Memory B cell (primary cell): ENCODE measurements around the gene ACAA1.

Source experiments
- ATAC-seq: fragments of 150-1000 bp; cut with Tn5 transposase; 2 replicates; pipeline ENCODE4 v1.10.0; 2021; ENCODE audit warnings: low read depth, mild to moderate bottlenecking, moderate library complexity
- DNase-seq, 2 donors: peaks; one replicate each; pipeline ENCODE4 v3.0.0; 2022; ENCODE audit warnings: low spot score in 2 of 2
- H3K27ac Mint-ChIP-seq: one replicate; pipeline ENCODE4 v1.8.0; 2022; ENCODE audit warnings: mild to moderate bottlenecking, moderate library complexity, mixed read lengths
- H3K27me3 Mint-ChIP-seq: one replicate; pipeline ENCODE4 v1.8.0; 2022; ENCODE audit warnings: mixed read lengths
- H3K36me3 Mint-ChIP-seq: one replicate; pipeline ENCODE4 v1.8.0; 2022; ENCODE audit warnings: mild to moderate bottlenecking, mixed read lengths
- H3K4me1 Mint-ChIP-seq: one replicate; pipeline ENCODE4 v1.8.0; 2022; ENCODE audit warnings: mixed read lengths
- H3K4me3 Mint-ChIP-seq: one replicate; pipeline ENCODE4 v1.8.0; 2022; ENCODE audit warnings: mild to moderate bottlenecking, moderate library complexity, mixed read lengths
- H3K9me3 Mint-ChIP-seq: one replicate; pipeline ENCODE4 v1.8.0; 2022; ENCODE audit warnings: mixed read lengths

Gene ACAA1

DNA sequence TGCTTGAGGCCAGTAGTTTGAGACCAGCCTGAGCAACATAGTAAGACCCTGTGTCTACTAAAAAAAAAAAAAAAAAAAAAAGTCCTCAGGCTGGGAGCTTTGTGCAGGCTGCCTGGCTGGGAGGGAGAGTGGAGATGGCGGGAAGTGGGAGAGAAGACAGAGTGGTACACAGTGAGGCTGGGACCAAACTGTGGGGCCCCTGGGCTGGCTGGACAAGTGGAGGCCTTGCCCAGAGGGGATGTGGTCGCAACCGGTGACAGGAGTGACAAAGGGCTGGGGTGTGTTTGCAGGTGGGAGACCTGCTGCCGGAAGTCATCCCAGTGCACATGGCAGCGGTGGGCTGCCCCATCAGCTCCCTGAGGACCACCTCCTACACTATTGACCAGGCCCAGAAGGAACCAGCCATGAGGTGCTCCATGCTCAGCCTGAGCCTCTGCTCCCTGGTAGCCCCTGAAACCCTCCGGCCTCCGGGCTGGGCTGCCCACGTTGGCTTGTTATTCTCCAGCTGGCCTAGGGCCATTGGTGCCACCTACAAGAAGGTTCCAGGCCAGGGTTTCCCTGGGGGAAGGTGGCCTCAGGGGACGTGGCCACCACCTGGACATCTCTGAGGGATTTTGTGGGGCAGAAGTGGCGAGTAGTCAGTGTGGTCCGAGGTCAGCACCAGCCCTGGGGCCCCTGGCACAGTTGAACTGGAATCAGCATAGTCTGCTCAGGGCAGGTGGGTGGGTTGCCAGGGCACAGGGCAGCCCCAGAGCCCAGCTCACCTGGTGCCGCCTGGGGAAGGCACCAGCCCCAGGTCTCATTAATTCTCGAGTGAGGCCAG, 22.7 kb downstream of the ACAA1 start:
- H3K4me1 Mint-ChIP-seq: peaks cover 18% of the 10 kb centered on the region
- DNase-seq: no peak
- H3K9me3 Mint-ChIP-seq: no peaks in the 10 kb centered on the region
- no peaks in the 10 kb centered on the region for H3K36me3 Mint-ChIP-seq
- H3K4me3 Mint-ChIP-seq: no peak overlapping the region
- no peak for ATAC-seq
- H3K27ac Mint-ChIP-seq: no peak overlapping the region
- H3K27me3 Mint-ChIP-seq: peaks cover 4% of the 10 kb centered on the region

DNA sequence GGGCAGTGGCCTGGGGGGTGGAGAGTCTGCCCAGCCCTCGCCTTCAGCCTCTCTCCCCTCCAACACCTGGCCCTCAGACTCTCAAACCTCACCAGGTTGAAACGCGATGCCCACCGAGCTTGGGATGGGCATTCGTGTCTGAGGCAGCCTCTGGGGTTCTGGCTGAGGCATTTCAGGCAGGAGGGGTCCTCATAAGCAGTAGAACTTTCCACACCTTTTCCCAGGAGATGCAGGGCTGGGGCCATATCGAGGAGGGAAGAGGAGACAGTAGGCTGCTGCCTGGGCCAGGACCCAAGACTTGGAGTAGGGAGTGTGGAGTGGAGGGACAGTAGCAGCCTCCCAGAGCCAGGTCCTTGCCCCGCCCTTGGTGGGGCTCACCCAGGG, 24.6 kb downstream of the ACAA1 start:
- Mint-ChIP-seq H3K4me3 (no peak overlapping the region), H3K9me3 (no peaks in the 10 kb centered on the region), H3K36me3 (no peaks in the 10 kb centered on the region), H3K27me3 (peaks cover 4% of the 10 kb centered on the region), H3K4me1 (peaks cover 14% of the 10 kb centered on the region), H3K27ac (no peak overlapping the region)
- no peak for DNase-seq
- ATAC-seq: no peak

DNA sequence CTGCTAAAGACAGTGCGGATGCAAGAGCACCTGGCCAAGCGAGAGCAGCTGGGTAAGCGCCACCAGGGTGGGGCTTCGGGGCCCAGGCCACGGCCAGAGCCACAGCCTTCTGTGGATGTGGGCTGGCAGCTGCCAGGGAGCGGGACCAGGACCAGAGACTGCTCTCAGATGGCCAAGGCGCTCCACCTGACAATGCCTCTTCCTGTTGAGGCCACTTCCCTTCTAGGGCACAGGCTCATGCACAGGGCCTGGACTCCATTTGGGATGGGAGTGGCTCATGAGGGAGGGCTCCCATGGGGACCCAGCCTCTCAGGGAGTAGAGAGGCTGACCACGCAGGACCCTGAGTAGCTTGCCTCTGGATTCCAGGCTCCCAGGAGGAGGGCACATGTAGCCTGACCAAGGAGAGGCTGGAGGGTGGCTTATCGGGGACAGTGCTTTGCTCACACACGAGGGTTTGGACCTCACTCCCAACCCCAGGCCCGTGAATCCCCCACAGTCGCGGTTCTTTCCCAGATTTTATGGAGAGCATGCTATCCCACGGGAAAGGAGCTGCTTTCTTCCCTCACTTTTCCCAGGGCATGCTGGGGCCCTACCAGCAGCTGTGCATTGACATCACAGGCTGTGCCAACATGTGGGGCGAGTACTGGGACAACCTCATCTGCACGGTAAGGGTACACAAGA, 25.1 kb downstream of the ACAA1 start:
- Mint-ChIP-seq H3K4me1 (peaks cover 14% of the 10 kb centered on the region), H3K9me3 (no peaks in the 10 kb centered on the region), H3K4me3 (no peak overlapping the region), H3K27me3 (peaks cover 4% of the 10 kb centered on the region), H3K27ac (no peak overlapping the region), H3K36me3 (no peaks in the 10 kb centered on the region)
- ATAC-seq (no peak), DNase-seq (no peak)

DNA sequence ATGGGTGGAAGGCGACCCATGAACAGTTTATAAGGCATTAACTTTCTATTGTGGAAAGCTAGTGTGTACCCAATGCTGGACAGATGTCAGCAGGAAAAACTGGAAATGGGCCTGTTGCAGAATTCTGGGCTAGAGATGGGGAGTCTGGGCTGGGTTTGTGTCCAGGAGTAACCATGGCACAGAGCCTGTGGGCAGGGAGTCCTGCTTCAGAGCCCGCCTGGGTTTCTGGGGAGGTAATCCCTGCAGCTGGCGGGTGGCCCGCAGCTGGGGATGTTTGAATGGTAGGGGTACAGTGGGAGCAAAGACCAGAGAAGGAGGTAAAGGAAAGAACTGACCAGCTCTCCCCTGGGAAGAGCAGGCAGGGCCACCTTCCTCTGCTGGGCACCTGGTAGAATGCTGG, 25.7 kb downstream of the ACAA1 start:
- DNase-seq: no peak
- Mint-ChIP-seq H3K4me3 (no peak overlapping the region), H3K27ac (no peak overlapping the region), H3K36me3 (no peaks in the 10 kb centered on the region), H3K9me3 (no peaks in the 10 kb centered on the region), H3K4me1 (peaks cover 14% of the 10 kb centered on the region), H3K27me3 (peaks cover 6% of the 10 kb centered on the region)
- no peak for ATAC-seq

DNA sequence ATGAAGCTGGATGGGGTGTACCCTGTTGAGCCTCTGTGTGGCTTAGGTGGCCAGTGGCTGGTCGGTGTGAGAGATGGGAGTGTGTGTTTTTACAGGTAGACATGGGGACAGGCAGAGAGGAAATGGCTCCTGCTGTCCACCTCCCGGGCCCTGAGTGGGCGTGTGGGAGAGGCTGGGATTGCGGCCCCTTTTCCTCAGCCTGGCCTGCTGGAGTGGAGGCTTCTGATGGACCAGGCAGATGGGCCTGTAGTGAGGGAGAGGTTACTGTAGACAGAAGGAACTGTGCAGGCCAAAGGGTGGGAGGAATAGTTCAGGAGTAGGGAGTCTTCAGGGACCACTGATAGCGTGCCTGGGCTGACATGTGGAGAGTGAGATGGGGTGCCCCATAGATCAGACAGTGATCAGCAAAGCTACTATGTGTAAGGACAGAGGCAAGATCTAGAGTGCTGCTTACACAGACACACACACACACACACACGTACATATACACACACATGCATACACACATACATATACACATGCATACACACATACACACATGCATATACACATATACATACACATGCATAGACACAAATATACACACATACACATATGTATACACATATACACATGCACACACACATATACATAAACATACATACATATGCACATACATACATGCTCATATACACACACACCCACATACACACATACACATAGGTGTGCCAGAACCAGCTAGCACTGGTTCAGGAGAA, 26.4 kb downstream of the ACAA1 start:
- H3K9me3 Mint-ChIP-seq: peaks cover 4% of the 10 kb centered on the region
- peaks cover 8% of the 10 kb centered on the region for H3K4me1 Mint-ChIP-seq
- H3K27me3 Mint-ChIP-seq: peaks cover 5% of the 10 kb centered on the region
- no peak overlapping the region for H3K4me3 Mint-ChIP-seq
- ATAC-seq (no peak), DNase-seq (no peak)
- H3K27ac Mint-ChIP-seq: no peak overlapping the region
- peaks cover 3% of the 10 kb centered on the region for H3K36me3 Mint-ChIP-seq

DNA sequence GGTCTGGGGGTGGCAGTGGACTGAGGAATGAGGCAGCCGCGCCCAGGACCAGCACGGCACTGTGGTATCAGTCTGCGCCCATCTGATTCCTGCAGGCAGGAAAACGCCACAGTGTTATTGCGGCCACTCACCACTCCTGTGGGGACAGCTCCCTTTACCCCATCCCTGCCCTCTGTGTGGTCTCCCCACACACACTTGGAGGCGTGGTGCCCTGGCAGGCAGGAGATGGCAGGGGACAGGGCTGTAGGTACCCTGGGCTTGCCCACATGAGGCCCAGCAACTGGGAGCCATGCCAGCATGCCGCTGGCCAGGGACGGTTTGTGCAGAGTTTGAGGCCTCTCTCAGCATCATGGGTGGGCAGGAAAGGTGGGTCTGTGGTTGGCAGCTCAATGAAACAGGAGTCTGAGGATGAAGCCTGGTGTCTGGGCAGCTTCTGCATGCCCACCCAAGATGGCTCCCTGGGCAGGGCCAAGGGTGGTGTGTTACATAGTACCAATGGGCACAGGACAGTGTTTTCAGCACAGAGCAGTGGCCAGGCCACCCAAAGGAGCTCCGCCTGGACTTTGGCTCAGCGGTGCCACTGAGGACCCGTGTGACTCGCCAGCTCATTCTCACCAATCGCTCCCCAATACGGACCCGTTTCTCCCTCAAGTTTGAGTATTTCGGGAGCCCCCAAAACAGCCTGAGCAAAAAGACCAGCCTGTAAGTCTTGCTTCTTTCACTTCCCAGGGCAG, 27.2 kb downstream of the ACAA1 start:
- Mint-ChIP-seq H3K9me3 (peaks cover 10% of the 10 kb centered on the region), H3K27ac (no peak overlapping the region), H3K4me1 (peaks cover under 1% of the 10 kb centered on the region), H3K27me3 (peaks cover 4% of the 10 kb centered on the region), H3K36me3 (peaks cover 6% of the 10 kb centered on the region), H3K4me3 (no peak overlapping the region)
- no peak for ATAC-seq
- DNase-seq: no peak

DNA sequence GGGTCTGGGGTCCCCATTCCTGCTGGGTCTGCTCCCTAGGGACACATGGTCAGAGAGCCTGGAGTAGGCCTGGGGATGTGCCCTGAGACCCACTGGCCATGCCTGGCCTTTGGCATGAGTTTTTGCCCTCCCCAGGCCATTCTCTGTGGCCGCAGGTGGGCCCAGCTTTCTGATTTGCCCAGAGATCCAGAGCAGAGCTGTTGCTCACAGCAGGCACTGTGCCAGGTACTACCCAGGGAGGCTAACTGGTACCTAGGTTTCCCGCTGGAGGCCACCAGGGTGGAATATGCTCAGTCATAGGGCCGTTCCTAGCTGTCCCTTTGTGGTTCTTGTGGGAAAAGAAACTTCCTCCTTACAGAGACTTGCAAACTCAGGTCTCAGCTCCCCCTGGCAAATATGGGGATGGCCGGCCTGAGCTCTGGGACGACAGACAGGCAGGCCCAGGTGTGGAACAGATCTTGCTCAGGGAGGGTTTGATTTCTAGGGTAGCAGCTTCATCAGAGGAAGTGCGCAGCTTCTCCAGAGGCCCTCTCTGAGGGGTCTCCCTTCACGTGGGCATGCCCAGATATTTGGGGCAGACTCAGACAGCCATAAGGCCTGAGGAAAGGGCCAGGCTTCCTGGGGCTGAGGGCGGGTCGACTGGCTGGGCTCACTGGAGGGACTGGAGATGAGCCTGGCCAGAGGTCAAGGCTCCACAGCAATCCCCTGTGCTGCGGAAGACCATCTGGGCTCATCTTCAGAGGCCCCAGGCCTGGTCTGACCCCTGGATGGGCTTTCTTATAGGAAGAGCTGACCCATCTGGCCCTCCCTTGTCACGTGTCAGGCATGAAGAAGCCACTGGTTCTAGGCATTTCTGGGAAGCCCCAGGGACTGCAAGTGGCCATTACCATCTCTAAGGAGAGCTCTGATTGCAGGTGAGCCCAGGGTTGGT, 28.0 kb downstream of the ACAA1 start:
- DNase-seq (no peak), ATAC-seq (no peak)
- peaks cover 8% of the 10 kb centered on the region for H3K36me3 Mint-ChIP-seq
- peaks cover 4% of the 10 kb centered on the region for H3K27me3 Mint-ChIP-seq
- H3K27ac Mint-ChIP-seq: no peak overlapping the region
- peaks cover 13% of the 10 kb centered on the region for H3K9me3 Mint-ChIP-seq
- no peak overlapping the region for H3K4me3 Mint-ChIP-seq
- H3K4me1 Mint-ChIP-seq: no peaks in the 10 kb centered on the region

DNA sequence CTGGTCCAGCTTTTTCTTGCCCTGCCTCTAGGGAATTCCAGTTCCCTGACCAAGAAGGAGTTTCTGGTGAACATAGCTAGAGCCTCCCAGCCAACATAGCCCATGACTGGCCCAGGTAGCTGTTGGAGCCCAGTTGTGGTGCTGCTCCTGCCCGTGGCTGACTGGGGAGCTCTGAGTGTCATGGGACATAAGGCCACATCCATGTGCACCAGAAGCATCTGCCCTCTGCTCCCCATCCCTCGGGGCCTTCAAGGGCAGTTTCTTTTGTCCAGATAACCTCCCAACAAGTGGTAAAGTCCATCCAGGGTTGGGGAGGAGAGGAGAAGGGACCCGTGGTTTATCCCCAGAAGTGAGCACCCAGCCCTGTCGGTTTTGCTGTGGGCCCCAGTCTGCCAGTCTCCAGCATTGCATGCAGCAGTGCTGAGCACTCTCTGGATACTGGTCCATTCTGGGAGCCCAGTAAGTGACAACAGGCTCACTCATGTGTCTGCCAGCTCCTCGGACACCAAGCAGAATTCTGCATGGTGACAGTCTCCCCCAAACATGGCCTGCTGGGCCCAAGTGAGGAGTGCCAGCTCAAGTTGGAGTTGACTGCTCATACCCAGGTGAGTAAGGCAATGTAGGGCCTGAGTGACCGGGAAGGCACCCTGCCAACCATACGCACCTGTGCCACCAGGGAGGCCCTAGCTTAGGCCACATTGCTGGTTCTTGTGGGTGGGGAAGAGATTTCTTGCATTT, 28.8 kb downstream of the ACAA1 start:
- H3K36me3 Mint-ChIP-seq: peaks cover 10% of the 10 kb centered on the region
- peaks cover 4% of the 10 kb centered on the region for H3K27me3 Mint-ChIP-seq
- H3K4me1 Mint-ChIP-seq: peaks cover 2% of the 10 kb centered on the region
- H3K27ac Mint-ChIP-seq: no peak overlapping the region
- peaks cover 14% of the 10 kb centered on the region for H3K9me3 Mint-ChIP-seq
- ATAC-seq: no peak
- H3K4me3 Mint-ChIP-seq: no peak overlapping the region
- DNase-seq: no peak

DNA sequence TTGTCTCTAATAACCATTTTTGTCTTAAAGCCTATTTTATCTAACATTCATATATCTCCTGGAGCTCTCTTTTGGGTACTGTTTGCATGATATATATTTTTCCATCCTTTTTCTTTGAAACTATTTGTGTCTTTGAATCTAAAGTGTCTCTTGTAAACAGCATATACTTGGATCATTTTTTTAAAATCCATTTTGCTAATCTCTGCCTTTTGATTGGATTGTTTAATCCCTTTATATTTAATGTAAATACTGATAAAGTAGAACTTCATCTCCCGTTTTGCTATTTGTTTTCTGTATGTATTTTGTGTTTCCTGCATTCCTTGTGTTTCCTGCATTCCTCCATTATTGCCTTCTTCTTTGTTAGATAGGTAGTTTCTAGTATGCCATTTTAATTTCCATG, 31.4 kb downstream of the ACAA1 start:
- ATAC-seq: no peak
- Mint-ChIP-seq H3K27ac (no peak overlapping the region), H3K9me3 (peaks cover 14% of the 10 kb centered on the region), H3K4me3 (no peak overlapping the region), H3K4me1 (peaks cover 12% of the 10 kb centered on the region), H3K36me3 (peaks cover 10% of the 10 kb centered on the region), H3K27me3 (peaks cover 4% of the 10 kb centered on the region)
- DNase-seq: no peak

DNA sequence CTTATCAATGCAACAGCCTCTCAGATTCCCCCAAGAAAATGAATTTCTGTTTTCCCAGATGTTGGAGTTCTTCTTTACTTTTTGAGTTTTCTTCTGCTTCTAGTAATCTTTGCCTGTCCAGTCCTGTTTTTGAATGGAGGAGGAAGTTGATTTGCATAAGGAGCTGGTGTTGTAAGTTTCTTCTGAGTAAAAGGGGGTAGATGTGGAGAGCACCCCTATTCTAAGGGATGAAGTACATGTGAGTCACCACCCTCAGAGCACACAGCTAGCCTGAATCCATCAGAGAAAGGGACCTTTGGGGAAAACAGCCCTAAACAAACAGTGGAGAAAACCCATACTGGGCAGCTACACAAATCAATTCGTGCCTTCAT, 34.5 kb downstream of the ACAA1 start:
- ATAC-seq: peak; percentile 27
- Mint-ChIP-seq H3K27me3 (peaks cover 7% of the 10 kb centered on the region), H3K4me3 (no peak overlapping the region), H3K9me3 (peaks cover 14% of the 10 kb centered on the region), H3K36me3 (peaks cover 10% of the 10 kb centered on the region), H3K4me1 (peaks cover 12% of the 10 kb centered on the region), H3K27ac (peak overlapping the region; percentile 19)
- no peak for DNase-seq

DNA sequence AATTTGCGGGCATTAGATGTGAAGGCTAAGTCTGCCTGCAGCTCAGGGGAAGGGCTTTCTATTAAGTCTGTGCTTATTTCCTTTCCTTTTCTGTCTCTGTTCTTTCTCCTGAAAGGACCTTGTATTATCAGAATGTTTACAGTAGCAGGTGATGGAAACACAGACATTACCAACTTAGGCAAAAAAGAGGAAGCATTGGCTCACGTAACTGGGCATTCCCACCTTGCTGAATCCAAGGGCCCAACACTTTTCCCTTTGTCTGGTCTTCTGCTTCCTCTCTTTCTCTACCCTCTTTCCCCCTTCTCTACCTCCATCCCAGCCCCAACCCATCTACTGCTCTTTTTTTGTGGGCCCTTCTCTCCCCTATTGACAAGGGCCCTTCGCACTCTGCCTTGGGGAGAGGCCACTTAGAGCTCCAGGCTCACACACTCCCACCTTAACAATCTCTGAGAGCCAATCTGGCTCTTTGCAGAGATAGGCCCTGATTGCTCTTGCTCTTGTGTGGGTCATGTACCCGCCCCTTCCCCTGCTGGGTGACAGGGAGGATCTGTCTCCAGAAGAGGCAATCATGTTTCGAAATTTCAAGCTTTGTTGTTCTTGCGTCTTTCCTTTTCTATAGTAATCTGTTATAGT, 35.0 kb downstream of the ACAA1 start:
- Mint-ChIP-seq H3K27ac (peak overlapping the region; percentile 19), H3K27me3 (peaks cover 8% of the 10 kb centered on the region), H3K36me3 (peaks cover 10% of the 10 kb centered on the region), H3K4me3 (no peak overlapping the region), H3K4me1 (peaks cover 12% of the 10 kb centered on the region), H3K9me3 (peaks cover 14% of the 10 kb centered on the region)
- DNase-seq: no peak
- no peak for ATAC-seq

DNA sequence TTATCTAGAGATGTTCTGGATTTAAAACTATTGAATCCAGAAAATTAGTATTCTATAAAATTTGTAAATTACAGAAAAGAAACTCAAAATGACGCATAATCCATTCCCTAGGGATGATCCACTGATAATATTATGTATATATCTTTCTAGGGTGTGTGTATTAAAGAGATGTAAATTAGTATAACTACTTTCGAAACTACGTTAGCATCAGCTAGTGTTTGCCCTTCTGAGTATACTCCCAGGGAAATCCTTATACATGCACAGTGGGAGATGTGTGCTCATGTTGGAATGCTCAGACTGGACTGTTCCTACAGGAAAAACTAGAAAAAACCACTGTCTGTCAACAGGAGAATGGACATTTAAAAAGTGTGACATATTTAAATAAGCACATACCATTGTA, 36.4 kb downstream of the ACAA1 start:
- H3K4me3 Mint-ChIP-seq: no peak overlapping the region
- H3K27me3 Mint-ChIP-seq: peaks cover 5% of the 10 kb centered on the region
- H3K27ac Mint-ChIP-seq: no peak overlapping the region
- peaks cover 12% of the 10 kb centered on the region for H3K4me1 Mint-ChIP-seq
- peaks cover 7% of the 10 kb centered on the region for H3K36me3 Mint-ChIP-seq
- DNase-seq: no peak
- ATAC-seq: no peak
- peaks cover 11% of the 10 kb centered on the region for H3K9me3 Mint-ChIP-seq
